IMR-90 (cell line): ENCODE measurements around the gene KMT5C. TPM values are rescaled to one million over a fixed set of nuclear protein-coding genes. Genes with fewer than 3 reads are reported as not detected.

ENCODE experiments used
- ATAC-seq: fragments of 200-7000 bp; cut with Tn5 transposase; 2 replicates; pipeline ENCODE4 v1.9.1; 2020; ENCODE audit warnings: low read depth, mild to moderate bottlenecking, moderate library complexity
- BruUV-seq: library from RNA; stranded (reverse); fragments of 400-500 nt; replicated peaks from 2 replicates; lab custom pipeline; 2021; lab: Mats Ljungman, UMichigan
- CTCF ChIA-PET: fragments of 300-600 bp; formaldehyde crosslinking; extraction: SDS; loops from one replicate; lab custom pipeline; 2021; ENCODE audit warnings: antibody characterized with exemption; lab: Yijun Ruan, JAX
- POLR2A ChIA-PET: fragments of 300-600 bp; sonication (Branson Sonifier 250); formaldehyde crosslinking; loops from one replicate; lab custom pipeline; 2022; ENCODE audit warnings: antibody characterized with exemption; ENCODE audit not compliant: unreplicated experiment; lab: Charles Lee
- DNase-seq: peaks from one replicate; pipeline ENCODE4 v3.0.0; 2013
- H2AFZ ChIP-seq: replicated peaks from 2 replicates; pipeline ENCODE3; 2013; ENCODE audit warnings: low read length, mild to moderate bottlenecking; ENCODE audit not compliant: poor library complexity
- H2AK5ac ChIP-seq: 2 replicates; pipeline ENCODE4 v1.6.1; 2013; ENCODE audit warnings: low read depth, low read length, inconsistent platforms
- H2AK9ac ChIP-seq: replicated peaks from 2 replicates; pipeline ENCODE3; 2013; ENCODE audit warnings: mild to moderate bottlenecking, low read depth, low read length, moderate library complexity; ENCODE audit not compliant: poor library complexity
- H2BK120ac ChIP-seq: 2 replicates; pipeline ENCODE4 v1.6.1; 2013; ENCODE audit warnings: low read depth, low read length, inconsistent platforms
- H2BK15ac ChIP-seq: 3 replicates; pipeline ENCODE4 v1.6.1; 2013; ENCODE audit warnings: low read depth, low read length, inconsistent platforms
- H2BK20ac ChIP-seq: 2 replicates; pipeline ENCODE4 v1.6.1; 2013; ENCODE audit warnings: low read depth, mild to moderate bottlenecking, inconsistent platforms, low read length, moderate library complexity
- H2BK5ac ChIP-seq: 2 replicates; pipeline ENCODE4 v1.6.1; 2013; ENCODE audit warnings: mild to moderate bottlenecking, low read depth, low read length, inconsistent platforms; ENCODE audit not compliant: poor library complexity, severe bottlenecking
- H3K14ac ChIP-seq: replicated peaks from 2 replicates; pipeline ENCODE4 v1.6.1; 2013; ENCODE audit warnings: low read depth, low read length, inconsistent platforms
- H3K18ac ChIP-seq: 2 replicates; pipeline ENCODE4 v1.6.1; 2013; ENCODE audit warnings: low read depth, low read length, control low read depth
- H3K23ac ChIP-seq: 2 replicates; pipeline ENCODE4 v1.6.1; 2013; ENCODE audit warnings: low read depth, low read length, inconsistent platforms
- H3K27ac ChIP-seq: 2 replicates; pipeline ENCODE4 v1.5.1; 2013; ENCODE audit warnings: mild to moderate bottlenecking, control low read depth, low read length; ENCODE audit not compliant: insufficient read depth
- H3K27me3 ChIP-seq: 2 replicates; pipeline ENCODE4 v1.6.1; 2013; ENCODE audit warnings: low read length; ENCODE audit not compliant: control insufficient read depth, insufficient read depth
- H3K36me3 ChIP-seq: 2 replicates; pipeline ENCODE4 v1.6.1; 2013; ENCODE audit warnings: low read length, mixed read lengths; ENCODE audit not compliant: control insufficient read depth, insufficient read depth
- H3K4ac ChIP-seq: 2 replicates; pipeline ENCODE4 v1.6.1; 2013; ENCODE audit warnings: low read depth, low read length, inconsistent platforms
- H3K4me1 ChIP-seq: 2 replicates; pipeline ENCODE4 v1.6.1; 2013; ENCODE audit warnings: low read length, mixed read lengths; ENCODE audit not compliant: control insufficient read depth, insufficient read depth
- H3K4me2 ChIP-seq: 2 replicates; pipeline ENCODE4 v1.6.1; 2013; ENCODE audit warnings: low read depth, mild to moderate bottlenecking, control low read depth, low read length, moderate library complexity
- H3K4me3 ChIP-seq: 2 replicates; pipeline ENCODE4 v1.5.1; 2013; ENCODE audit warnings: low read depth, mild to moderate bottlenecking, control low read depth, low read length, moderate library complexity; ENCODE audit not compliant: insufficient read depth
- H3K56ac ChIP-seq: 2 replicates; pipeline ENCODE4 v1.6.1; 2013; ENCODE audit warnings: low read length, inconsistent platforms; ENCODE audit not compliant: insufficient read depth; ENCODE audit errors: extremely low read depth
- H3K79me1 ChIP-seq, 2 experiments: 2 replicates each; pipeline ENCODE4 v1.6.1; 2013; ENCODE audit warnings: low read length in 2 of 2, inconsistent platforms in 1 of 2, low read depth in 1 of 2
- H3K9ac ChIP-seq: 2 replicates; pipeline ENCODE4 v1.6.1; 2013; ENCODE audit warnings: low read depth, low read length, control low read depth
- H3K9me1 ChIP-seq: 2 replicates; pipeline ENCODE4 v1.6.1; 2013; ENCODE audit warnings: low read length, inconsistent platforms; ENCODE audit not compliant: insufficient read depth
- H3K9me3 ChIP-seq: 2 replicates; pipeline ENCODE4 v1.6.1; 2013; ENCODE audit warnings: low read length; ENCODE audit not compliant: control insufficient read depth, insufficient read depth
- H4K20me1 ChIP-seq: 2 replicates; pipeline ENCODE4 v1.6.1; 2013; ENCODE audit warnings: low read length, inconsistent platforms; ENCODE audit not compliant: insufficient read depth
- H4K5ac ChIP-seq: 2 replicates; pipeline ENCODE4 v1.6.1; 2013; ENCODE audit warnings: mild to moderate bottlenecking, low read depth, low read length, control low read depth
- H4K8ac ChIP-seq, 2 experiments: 2 replicates each; pipeline ENCODE4 v1.6.1; 2013; ENCODE audit warnings: low read depth in 2 of 2, low read length in 2 of 2, control low read depth in 1 of 2, inconsistent platforms in 1 of 2
- H4K91ac ChIP-seq: 2 replicates; pipeline ENCODE4 v1.6.1; 2013; ENCODE audit warnings: low read depth, low read length, inconsistent platforms; ENCODE audit not compliant: insufficient read depth
- BHLHE40 ChIP-seq: fragments of 150-350 bp; IDR thresholded peaks from 2 replicates; pipeline ENCODE4 v1.6.1; 2016; ENCODE audit warnings: mild to moderate bottlenecking, low read depth, low read length
- CEBPB ChIP-seq: IDR thresholded peaks from 2 replicates; pipeline ENCODE4 v1.6.1; 2012; ENCODE audit warnings: low read depth, low read length, improper control_type of control experiment
- CHD1 ChIP-seq: IDR thresholded peaks from 2 replicates; pipeline ENCODE4 v1.6.1; 2012; ENCODE audit warnings: low read depth, low read length, improper control_type of control experiment
- ELK1 ChIP-seq: fragments of 150-350 bp; IDR thresholded peaks from 2 replicates; pipeline ENCODE4 v1.6.1; 2016; ENCODE audit warnings: low read depth, mild to moderate bottlenecking, low read length, moderate library complexity, borderline replicate concordance
- FOS ChIP-seq: fragments of 150-350 bp; IDR thresholded peaks from 2 replicates; pipeline ENCODE4 v1.6.1; 2016; ENCODE audit warnings: low read depth, low read length
- MAFK ChIP-seq: IDR thresholded peaks from 2 replicates; pipeline ENCODE4 v1.6.1; 2012; ENCODE audit warnings: low read depth, low read length, improper control_type of control experiment
- MAZ ChIP-seq: IDR thresholded peaks from 2 replicates; pipeline ENCODE4 v1.6.1; 2012; ENCODE audit warnings: low read depth, mild to moderate bottlenecking, low read length, improper control_type of control experiment, moderate library complexity, borderline replicate concordance
- MXI1 ChIP-seq: IDR thresholded peaks from 2 replicates; pipeline ENCODE4 v1.6.1; 2012; ENCODE audit warnings: low read depth, mild to moderate bottlenecking, low read length, moderate library complexity, borderline replicate concordance
- NFE2L2 ChIP-seq: fragments of 150-350 bp; IDR thresholded peaks from 2 replicates; pipeline ENCODE4 v1.6.1; 2016; ENCODE audit warnings: low read depth, mild to moderate bottlenecking, low read length
- POLR2A ChIP-seq: IDR thresholded peaks from 2 replicates; pipeline ENCODE4 v1.6.1; 2012; ENCODE audit warnings: mild to moderate bottlenecking, low read depth, low read length
- RAD21 ChIP-seq: IDR thresholded peaks from 2 replicates; pipeline ENCODE4 v1.6.1; 2012; ENCODE audit warnings: low read length, improper control_type of control experiment
- RCOR1 ChIP-seq: IDR thresholded peaks from 2 replicates; pipeline ENCODE4 v1.6.1; 2012; ENCODE audit warnings: mild to moderate bottlenecking, low read length, improper control_type of control experiment; ENCODE audit not compliant: insufficient replicate concordance
- RFX5 ChIP-seq: IDR thresholded peaks from 2 replicates; pipeline ENCODE4 v1.8.0; 2012; ENCODE audit warnings: low read depth, mild to moderate bottlenecking, low read length, moderate library complexity
- SMC3 ChIP-seq: fragments of 150-350 bp; IDR thresholded peaks from 2 replicates; pipeline ENCODE4 v1.6.1; 2016; ENCODE audit warnings: low read depth, mild to moderate bottlenecking, antibody characterized with exemption, low read length, moderate library complexity
- WGBS, 2 experiments: methylation state at CpG; one replicate each; pipeline versions ENCODE4 v1.1.5 to v1.1.7; 2013; ENCODE audit warnings: missing lambda C conversion rate in 2 of 2; ENCODE audit not compliant: insufficient read length in 1 of 2; ENCODE audit errors: extremely low coverage in 2 of 2; 5-methylcytosine and 5-hydroxymethylcytosine counted together
- dilution Hi-C: fragments of 300-500 bp; cut with HindIII; formaldehyde crosslinking; loops from one replicate; pipeline ENCODE4 v1.14.3; 2018; ENCODE audit warnings: low sequenced_read_pairs; ENCODE audit not compliant: unreplicated experiment
- in situ Hi-C: fragments of 300-500 bp; cut with MboI; formaldehyde crosslinking; loops from 3 replicates; pipeline ENCODE4 v1.14.3; 2019; ENCODE audit warnings: low sequenced_read_pairs, inconsistent platforms, mixed read lengths
- intact Hi-C: fragments of 100-400 bp; cut with micrococcal nuclease; formaldehyde crosslinking; loops from 2 replicates; pipeline ENCODE4 v1.10.0; 2022
- polyA plus RNA-seq, 3 experiments: library from polyadenylated mRNA; depleted of rRNA; stranded (reverse); fragments of >200 nt; gene quantifications; 2 replicates each; pipeline ENCODE4 v1.2.3, GENCODE V29; 2012; ENCODE audit warnings: low replicate concordance in 1 of 3
- total RNA-seq: library from RNA; depleted of rRNA; stranded (reverse); fragments of >200 nt; gene quantifications from 2 replicates; pipeline ENCODE4 v1.2.3, GENCODE V29; 2012
- TF ChIP-seq, protein P1 (sequence below): conservative IDR thresholded peaks from 2 replicates; pipeline ENCODE4 v1.5.1; 2012; ENCODE audit warnings: mild to moderate bottlenecking, low read depth, low read length, improper control_type of control experiment

The KMT5C gene
- total and polyA plus RNA-seq, 2 of the 4 experiments (the other 2 are of a cell fraction): 1.8 to 5.9 TPM

DNA sequence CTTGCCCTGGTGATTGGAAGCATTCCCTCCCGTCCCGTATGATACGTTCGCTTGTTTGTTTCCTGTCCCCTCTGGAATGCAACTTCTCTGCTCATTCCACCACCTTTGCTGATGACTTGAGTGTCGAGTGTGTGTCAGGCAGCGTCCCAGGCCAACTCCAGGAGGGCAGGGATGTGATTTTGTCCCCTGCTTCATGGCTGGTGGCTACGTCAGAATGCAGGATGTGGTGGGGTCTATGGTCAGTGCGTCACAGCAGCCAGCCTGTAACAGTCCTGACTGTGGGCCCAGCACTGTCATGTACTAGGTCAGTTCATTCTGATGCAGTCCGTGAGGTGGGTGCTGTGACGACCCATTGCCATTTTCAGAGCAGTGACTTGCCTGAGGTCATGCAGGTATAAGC lies 39.7 kb upstream of the KMT5C start:
- POLR2A ChIA-PET: no interaction called here
- CTCF ChIA-PET: no interaction called here
- 92% methylated on average over 5 of the region's 10 CpGs; no CpG with 5 or more reads in 1 of the 2 experiments for WGBS, 2 experiments

More for the DNA sequence above, 39.7 kb upstream of the KMT5C start:
- Histone ChIP-seq H2BK15ac (no peak overlapping the region), H2BK20ac (no peak overlapping the region), H2AFZ (no peak overlapping the region), H2BK120ac (no peak overlapping the region), H4K5ac (no peak overlapping the region), H3K27ac (no peak overlapping the region), H4K8ac (no peak overlapping the region), H3K27me3 (no peaks in the 10 kb centered on the region), H3K23ac (no peak overlapping the region), H3K36me3 (peaks cover 39% of the 10 kb centered on the region), H2AK5ac (no peak overlapping the region), H3K4me2 (no peak overlapping the region), H3K56ac (no peak overlapping the region), H3K4me1 (no peaks in the 10 kb centered on the region), H4K91ac (no peak overlapping the region), H3K4me3 (no peak overlapping the region), H3K9ac (no peak overlapping the region), H3K9me1 (no peaks in the 10 kb centered on the region), H3K4ac (no peak overlapping the region), H3K79me1 (no peaks in the 10 kb centered on the region), H2AK9ac (no peak overlapping the region), H3K18ac (no peak overlapping the region), H3K9me3 (no peaks in the 10 kb centered on the region), H4K20me1 (no peaks in the 10 kb centered on the region), H2BK5ac (no peak overlapping the region), H3K14ac (no peak overlapping the region)
- BruUV-seq: no TSS peak
- in situ Hi-C loops (loop anchor here (10.0 to 25.0 kb wide), 2 partner anchors 85 to 337 kb away; partner anchors contain the start of genes CCDC106, RPL28, TMEM238 and ZNF580), intact Hi-C loops (loop anchor here (5.0 to 10.0 kb wide), 2 partner anchors 87 to 155 kb away; partner anchors contain the start of genes RPL28 and TNNT1), dilution Hi-C loops (no loop called here)
- DNase-seq: no peak
- ATAC-seq: no peak
- TF ChIP-seq FOS: no peak
- TF ChIP-seq MXI1: no peak
- TF ChIP-seq SMC3: no peak
- no peak for TF ChIP-seq RAD21
- no peak for TF ChIP-seq RFX5
- TF ChIP-seq MAFK: no peak
- no peak for TF ChIP-seq ELK1
- no peak for TF ChIP-seq BHLHE40
- no peak for TF ChIP-seq CEBPB
- TF ChIP-seq, protein P1, sequence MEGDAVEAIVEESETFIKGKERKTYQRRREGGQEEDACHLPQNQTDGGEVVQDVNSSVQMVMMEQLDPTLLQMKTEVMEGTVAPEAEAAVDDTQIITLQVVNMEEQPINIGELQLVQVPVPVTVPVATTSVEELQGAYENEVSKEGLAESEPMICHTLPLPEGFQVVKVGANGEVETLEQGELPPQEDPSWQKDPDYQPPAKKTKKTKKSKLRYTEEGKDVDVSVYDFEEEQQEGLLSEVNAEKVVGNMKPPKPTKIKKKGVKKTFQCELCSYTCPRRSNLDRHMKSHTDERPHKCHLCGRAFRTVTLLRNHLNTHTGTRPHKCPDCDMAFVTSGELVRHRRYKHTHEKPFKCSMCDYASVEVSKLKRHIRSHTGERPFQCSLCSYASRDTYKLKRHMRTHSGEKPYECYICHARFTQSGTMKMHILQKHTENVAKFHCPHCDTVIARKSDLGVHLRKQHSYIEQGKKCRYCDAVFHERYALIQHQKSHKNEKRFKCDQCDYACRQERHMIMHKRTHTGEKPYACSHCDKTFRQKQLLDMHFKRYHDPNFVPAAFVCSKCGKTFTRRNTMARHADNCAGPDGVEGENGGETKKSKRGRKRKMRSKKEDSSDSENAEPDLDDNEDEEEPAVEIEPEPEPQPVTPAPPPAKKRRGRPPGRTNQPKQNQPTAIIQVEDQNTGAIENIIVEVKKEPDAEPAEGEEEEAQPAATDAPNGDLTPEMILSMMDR: no peak
- no peak for TF ChIP-seq NFE2L2
- TF ChIP-seq RCOR1: no peak
- TF ChIP-seq CHD1: no peak
- TF ChIP-seq MAZ: no peak
- no peak for TF ChIP-seq POLR2A
